ENCODE results near the gene TSPAN9. TPM values are rescaled to one million over a fixed set of nuclear protein-coding genes. Genes with fewer than 3 reads are reported as not detected.
A peak's percentile ranks its signal among the peaks of the same experiment; 100 is the strongest.

TSPAN9 gene
- total RNA-seq, 1 donor from 2014 or later: 7.8 TPM

GRCh38 chr12:3225154-3225795, 148.1 kb downstream of the TSPAN9 start:
- Mint-ChIP-seq H3K27ac (peak overlapping the region; percentile 74), H3K27me3 (ENCODE audit: insufficient read depth, low read depth) (peaks cover 11% of the 10 kb centered on the region)
- no peak overlapping the region for H3K4me3 ChIP-seq

GRCh38 chr12:3225796-3226180, 148.6 kb downstream of the TSPAN9 start:
- Histone ChIP-seq H3K9me3 (ENCODE audit: low read depth) (no peaks in the 10 kb centered on the region), H3K79me2 (ENCODE audit: low read depth) (no peaks in the 10 kb centered on the region), H3K9ac (no peak overlapping the region), H3K36me3 (no peaks in the 10 kb centered on the region), H3K27ac (no peak overlapping the region), H2AFZ (replicated peaks) (no peak overlapping the region), H3K27me3 (no peaks in the 10 kb centered on the region), H3K4me1 (peaks cover 10% of the 10 kb centered on the region), H3K4me3 (no peak overlapping the region), H3F3A (ENCODE audit: low read depth) (no peaks in the 10 kb centered on the region), H4K20me1 (ENCODE audit: low read depth) (peaks cover 19% of the 10 kb centered on the region), H3K4me2 (no peak overlapping the region)
- peaks cover 2% of the 10 kb centered on the region for H3K9me3 Mint-ChIP-seq
- no peak for DNase-seq (ENCODE audit: low spot score)
- peaks cover 11% of the 10 kb centered on the region for H3K27me3 Mint-ChIP-seq (ENCODE audit: insufficient read depth, low read depth)
- H3K27ac Mint-ChIP-seq: peak overlapping the region; percentile 74
- peaks cover 1% of the 10 kb centered on the region for H3K36me3 Mint-ChIP-seq
- H3K4me1 Mint-ChIP-seq: peaks cover 38% of the 10 kb centered on the region
- TF ChIP-seq EZH2phosphoT487 (IDR thresholded peaks at IDR 0.05) (no peak), EZH2 (IDR thresholded peaks at IDR 0.05) (no peak), CTCF (IDR thresholded peaks at IDR 0.05) (no peak)
- H3K4me3 Mint-ChIP-seq: no peak overlapping the region

More at GRCh38 chr12:3225154-3225795, 148.1 kb downstream of the TSPAN9 start:
- Histone ChIP-seq H3F3A (ENCODE audit: low read depth) (no peaks in the 10 kb centered on the region), H4K20me1 (ENCODE audit: low read depth) (peaks cover 18% of the 10 kb centered on the region), H3K9ac (no peak overlapping the region), H3K4me2 (no peak overlapping the region), H3K4me1 (peaks cover 7% of the 10 kb centered on the region), H3K36me3 (no peaks in the 10 kb centered on the region), H3K27ac (no peak overlapping the region), H3K9me3 (ENCODE audit: low read depth) (no peaks in the 10 kb centered on the region), H2AFZ (replicated peaks) (no peak overlapping the region), H3K27me3 (no peaks in the 10 kb centered on the region), H3K79me2 (ENCODE audit: low read depth) (no peaks in the 10 kb centered on the region)
- H3K4me1 Mint-ChIP-seq: peaks cover 36% of the 10 kb centered on the region
- no peak for DNase-seq (ENCODE audit: low spot score)
- H3K36me3 Mint-ChIP-seq: peaks cover 1% of the 10 kb centered on the region
- H3K4me3 Mint-ChIP-seq: no peak overlapping the region
- H3K9me3 Mint-ChIP-seq: peaks cover 2% of the 10 kb centered on the region
- TF ChIP-seq CTCF (IDR thresholded peaks at IDR 0.05) (no peak), EZH2phosphoT487 (IDR thresholded peaks at IDR 0.05) (no peak), EZH2 (IDR thresholded peaks at IDR 0.05) (no peak)

GRCh38 chr12:3226264-3226663, 149.1 kb downstream of the TSPAN9 start:
- Histone ChIP-seq H4K20me1 (ENCODE audit: low read depth) (peaks cover 24% of the 10 kb centered on the region), H3K27me3 (no peaks in the 10 kb centered on the region), H3K27ac (no peak overlapping the region), H3K9ac (no peak overlapping the region), H3K4me1 (peaks cover 14% of the 10 kb centered on the region), H3K79me2 (ENCODE audit: low read depth) (no peaks in the 10 kb centered on the region), H2AFZ (replicated peaks) (no peak overlapping the region), H3K4me2 (no peak overlapping the region), H3K9me3 (ENCODE audit: low read depth) (no peaks in the 10 kb centered on the region), H3K36me3 (no peaks in the 10 kb centered on the region), H3F3A (ENCODE audit: low read depth) (no peaks in the 10 kb centered on the region), H3K4me3 (no peak overlapping the region)
- Mint-ChIP-seq H3K36me3 (peaks cover 1% of the 10 kb centered on the region), H3K9me3 (peaks cover 2% of the 10 kb centered on the region), H3K27ac (peak overlapping the region; percentile 48), H3K27me3 (ENCODE audit: insufficient read depth, low read depth) (peaks cover 13% of the 10 kb centered on the region), H3K4me1 (peaks cover 43% of the 10 kb centered on the region), H3K4me3 (no peak overlapping the region)
- DNase-seq (ENCODE audit: low spot score): no peak
- TF ChIP-seq EZH2phosphoT487 (IDR thresholded peaks at IDR 0.05): no peak
- no peak for TF ChIP-seq CTCF (IDR thresholded peaks at IDR 0.05)
- no peak for TF ChIP-seq EZH2 (IDR thresholded peaks at IDR 0.05)
